Gastroesophageal sphincter (tissue), 4 donors: ENCODE data around the gene ADAMTS12. TPM values are rescaled to one million over a fixed set of nuclear protein-coding genes. Genes with fewer than 3 reads are reported as not detected.

Experiments
- ATAC-seq: fragments of 150-250 bp; one replicate; pipeline ENCODE4 v1.9.1; 2016; ENCODE audit warnings: mild to moderate bottlenecking, moderate library complexity
- H3K27ac ChIP-seq, 4 donors: fragments of 200-600 bp; sonication (generic) in 3 of 4; 1 replicate in 3 of 4; 2 replicates in 1 of 4; pipeline ENCODE4 v1.5.1; 2016 to 2019
- H3K27me3 ChIP-seq: fragments of 200-600 bp; sonication (generic); one replicate; pipeline ENCODE4 v1.5.1; 2019
- H3K36me3 ChIP-seq, 2 donors: fragments of 200-600 bp; sonication (generic); one replicate each; pipeline ENCODE4 v1.5.1; 2019; ENCODE audit warnings: control low read depth in 1 of 2
- H3K4me1 ChIP-seq, 3 donors: fragments of 200-600 bp; sonication (generic); 1 replicate in 2 of 3; 2 replicates in 1 of 3; pipeline ENCODE4 v1.5.1; 2016 to 2019; ENCODE audit warnings: control low read depth in 2 of 3
- H3K4me3 ChIP-seq, 2 donors: fragments of 200-600 bp; sonication (generic); one replicate each; pipeline ENCODE4 v1.5.1; 2019; ENCODE audit warnings: mild to moderate bottlenecking in 1 of 2, moderate library complexity in 1 of 2
- H3K9me3 ChIP-seq, 3 donors: fragments of 200-600 bp; sonication (generic); one replicate each; pipeline ENCODE4 v1.5.1; 2017 to 2019; ENCODE audit warnings: control low read depth in 2 of 3
- CTCF ChIP-seq, 4 experiments: fragments of 200-600 bp in 2 of 4; fragments of 450-650 bp in 2 of 4; sonication (generic) in 1 of 4; IDR thresholded peaks; one replicate each; pipeline ENCODE4 v1.5.1; 2017 to 2019; ENCODE audit warnings: antibody characterized with exemption in 4 of 4, mild to moderate bottlenecking in 2 of 4, moderate library complexity in 2 of 4
- EP300 ChIP-seq: sonication (generic); formaldehyde crosslinking; IDR thresholded peaks from one replicate; pipeline ENCODE4 v1.6.1; 2017; ENCODE audit warnings: antibody characterized with exemption, mild to moderate bottlenecking
- POLR2A ChIP-seq, 2 donors: fragments of 450-650 bp; IDR thresholded peaks; one replicate each; pipeline ENCODE4 v1.6.1; 2017; ENCODE audit warnings: antibody characterized with exemption in 2 of 2, mild to moderate bottlenecking in 2 of 2, moderate library complexity in 1 of 2
- POLR2AphosphoS5 ChIP-seq: sonication (generic); formaldehyde crosslinking; IDR thresholded peaks from one replicate; pipeline ENCODE4 v1.6.1; 2017; ENCODE audit warnings: antibody characterized with exemption
- WGBS, 2 donors: methylation state at CpG; one replicate each; pipeline ENCODE4 v1.1.5; 2018; ENCODE audit warnings: low coverage in 1 of 2; 5-methylcytosine and 5-hydroxymethylcytosine counted together
- total RNA-seq, 4 donors: library from RNA; depleted of rRNA; stranded (reverse); fragments of >200 nt; gene quantifications; one replicate each; pipeline ENCODE4 v1.1.0, GENCODE V29; 2016

Gene ADAMTS12
- total RNA-seq, 4 donors from 2014 or later = 2.6 to 6.5 (median 5.2) TPM

GRCh38 chr5:33531037-33531298 lies 360.8 kb downstream of the ADAMTS12 start:
- WGBS, 2 donors = 86 to 90% methylated on average over 3 of the region's 3 CpGs
- no peak for TF ChIP-seq POLR2AphosphoS5
- no peak for TF ChIP-seq POLR2A (IDR thresholded peaks at IDR 0.05)
- no peak for TF ChIP-seq CTCF (IDR thresholded peaks at IDR 0.05)
- no peak for TF ChIP-seq EP300
- H3K36me3 ChIP-seq = peaks cover 0 to 12% of the 10 kb centered on the region in 2 donors
- H3K27ac ChIP-seq = no peak overlapping the region
- no peak for ATAC-seq
- peaks cover 0 to 14% (median 0%) of the 10 kb centered on the region in 3 donors for H3K4me1 ChIP-seq
- H3K4me3 ChIP-seq = no peak overlapping the region
- H3K9me3 ChIP-seq = no peaks in the 10 kb centered on the region
- no peaks in the 10 kb centered on the region for H3K27me3 ChIP-seq

- H3K4me1 ChIP-seq = peaks cover 0 to 14% (median 0%) of the 10 kb centered on the region in 3 donors
- H3K27me3 ChIP-seq = no peaks in the 10 kb centered on the region
- ATAC-seq = no peak
- H3K36me3 ChIP-seq = peaks cover 0 to 12% of the 10 kb centered on the region in 2 donors
- H3K9me3 ChIP-seq = no peaks in the 10 kb centered on the region
- TF ChIP-seq EP300 (no peak), CTCF (IDR thresholded peaks at IDR 0.05) (no peak), POLR2AphosphoS5 (no peak), POLR2A (IDR thresholded peaks at IDR 0.05) (no peak)
- WGBS, 2 donors = no CpG with 5 or more reads among the region's 10 CpGs
- no peak overlapping the region for H3K27ac ChIP-seq
- no peak overlapping the region for H3K4me3 ChIP-seq
These were observed 361.4 kb downstream of the ADAMTS12 start for GRCh38 chr5:33530183-33531036.

GRCh38 chr5:33527696-33528095 lies 364.1 kb downstream of the ADAMTS12 start:
- 89% methylated on average over 1 of the region's 2 CpGs; no CpG with 5 or more reads in 1 of the 2 donors for WGBS, 2 donors
- H3K27ac ChIP-seq = no peak overlapping the region
- no peak overlapping the region for H3K4me3 ChIP-seq
- no peaks in the 10 kb centered on the region for H3K9me3 ChIP-seq
- H3K27me3 ChIP-seq = no peaks in the 10 kb centered on the region
- TF ChIP-seq EP300 = no peak
- TF ChIP-seq POLR2A (IDR thresholded peaks at IDR 0.05) = no peak
- TF ChIP-seq CTCF (IDR thresholded peaks at IDR 0.05) = no peak
- no peak for TF ChIP-seq POLR2AphosphoS5
- no peaks in the 10 kb centered on the region for H3K36me3 ChIP-seq
- ATAC-seq = no peak
- H3K4me1 ChIP-seq = peaks cover 0 to 14% (median 0%) of the 10 kb centered on the region in 3 donors

- 68 to 74% methylated on average over 3 to 4 of the region's 4 CpGs for WGBS, 2 donors
- no peaks in the 10 kb centered on the region for H3K27me3 ChIP-seq
- TF ChIP-seq POLR2A (IDR thresholded peaks at IDR 0.05) (no peak), EP300 (no peak), POLR2AphosphoS5 (no peak), CTCF (IDR thresholded peaks at IDR 0.05) (no peak)
- H3K36me3 ChIP-seq = no peaks in the 10 kb centered on the region
- no peak overlapping the region for H3K4me3 ChIP-seq
- H3K9me3 ChIP-seq = no peaks in the 10 kb centered on the region
- ATAC-seq = no peak
- peaks cover 0 to 14% (median 0%) of the 10 kb centered on the region in 3 donors for H3K4me1 ChIP-seq
- no peak overlapping the region for H3K27ac ChIP-seq
These were observed 365.0 kb downstream of the ADAMTS12 start for GRCh38 chr5:33526755-33527154.

GRCh38 chr5:33524476-33524875 lies 367.3 kb downstream of the ADAMTS12 start:
- H3K4me3 ChIP-seq = no peak overlapping the region
- H3K4me1 ChIP-seq = peaks cover 0 to 14% (median 0%) of the 10 kb centered on the region in 3 donors
- no peaks in the 10 kb centered on the region for H3K27me3 ChIP-seq
- H3K27ac ChIP-seq = no peak overlapping the region
- no peak for TF ChIP-seq POLR2A (IDR thresholded peaks at IDR 0.05)
- no peak for TF ChIP-seq EP300
- no peak for TF ChIP-seq POLR2AphosphoS5
- TF ChIP-seq CTCF (IDR thresholded peaks at IDR 0.05) = no peak
- H3K9me3 ChIP-seq = no peaks in the 10 kb centered on the region
- ATAC-seq = no peak
- 73 to 100% methylated on average over 2 of the region's 2 CpGs for WGBS, 2 donors
- H3K36me3 ChIP-seq = no peaks in the 10 kb centered on the region
